CD4-positive, alpha-beta memory T cell (primary cell): Measurements from ENCODE around the gene AQP12A. TPM values are rescaled to one million over a fixed set of nuclear protein-coding genes. Genes with fewer than 3 reads are reported as not detected.

Experiments
- CTCF ChIA-PET: fragments of 350-600 bp; sonication (Branson Sonifier 250); formaldehyde crosslinking; loops from one replicate; lab custom pipeline; 2021; ENCODE audit warnings: inconsistent platforms; ENCODE audit not compliant: partially characterized antibody; lab: Charles Lee
- POLR2A ChIA-PET: fragments of 350-600 bp; sonication (Branson Sonifier 250); formaldehyde crosslinking; loops from one replicate; lab custom pipeline; 2021; ENCODE audit not compliant: partially characterized antibody; lab: Charles Lee
- DNase-seq, 5 donors: peaks; one replicate each; pipeline versions ENCODE4 v3.0.0 to v3.0.0-alpha.2; 2020 to 2022; ENCODE audit warnings: mixed read lengths in 1 of 5
- H3K27ac ChIP-seq: one replicate; pipeline ENCODE4 v1.7.0; 2013; ENCODE audit warnings: low read depth, low read length
- H3K27me3 ChIP-seq: 2 replicates; pipeline ENCODE4 v1.7.0; 2013; ENCODE audit warnings: mild to moderate bottlenecking, low read length, moderate library complexity; ENCODE audit not compliant: insufficient read depth
- H3K36me3 ChIP-seq: 2 replicates; pipeline ENCODE4 v1.7.0; 2013; ENCODE audit warnings: mild to moderate bottlenecking, low read length, moderate library complexity; ENCODE audit not compliant: insufficient read depth
- H3K4me1 ChIP-seq: 2 replicates; pipeline ENCODE4 v1.7.0; 2013; ENCODE audit warnings: mild to moderate bottlenecking, low read length, moderate library complexity; ENCODE audit not compliant: insufficient read depth
- H3K4me3 ChIP-seq, 2 donors: one replicate each; pipeline ENCODE4 v1.7.0; 2013; ENCODE audit warnings: low read length in 2 of 2, mild to moderate bottlenecking in 1 of 2
- H3K9me3 ChIP-seq, 2 donors: one replicate each; pipeline ENCODE4 v1.7.0; 2013; ENCODE audit warnings: low read length in 2 of 2, control low read depth in 1 of 2; ENCODE audit not compliant: control insufficient read depth in 1 of 2
- H3K27ac Mint-ChIP-seq, 7 donors: one replicate each; pipeline ENCODE4 v1.8.0; 2020 to 2021; ENCODE audit warnings: mixed read lengths in 7 of 7, mild to moderate bottlenecking in 6 of 7, inconsistent platforms in 3 of 7, moderate library complexity in 3 of 7
- H3K27me3 Mint-ChIP-seq, 2 donors: one replicate each; pipeline ENCODE4 v1.8.0; 2020 to 2021; ENCODE audit warnings: mixed read lengths in 2 of 2
- H3K36me3 Mint-ChIP-seq, 2 donors: one replicate each; pipeline ENCODE4 v1.8.0; 2020 to 2021; ENCODE audit warnings: mixed read lengths in 2 of 2, inconsistent platforms in 1 of 2, mild to moderate bottlenecking in 1 of 2
- H3K4me1 Mint-ChIP-seq, 4 donors: one replicate each; pipeline ENCODE4 v1.8.0; 2020 to 2021; ENCODE audit warnings: mixed read lengths in 4 of 4, mild to moderate bottlenecking in 1 of 4
- H3K4me3 Mint-ChIP-seq, 8 donors: one replicate each; pipeline ENCODE4 v1.8.0; 2020 to 2021; ENCODE audit warnings: mixed read lengths in 8 of 8, mild to moderate bottlenecking in 7 of 8, moderate library complexity in 6 of 8, inconsistent platforms in 3 of 8
- H3K9me3 Mint-ChIP-seq, 8 donors: one replicate each; pipeline ENCODE4 v1.8.0; 2020 to 2021; ENCODE audit warnings: mixed read lengths in 8 of 8, mild to moderate bottlenecking in 5 of 8, inconsistent platforms in 3 of 8, moderate library complexity in 1 of 8
- intact Hi-C: fragments of 100-400 bp; cut with micrococcal nuclease; formaldehyde crosslinking; loops from one replicate; pipeline ENCODE4 v1.15.1; 2023
- polyA plus RNA-seq, 2 donors: library from polyadenylated mRNA; unstranded; fragments of 300-500 nt; fragmentation: Illumina TruSeq; gene quantifications; one replicate each; pipeline ENCODE4 v1.2.3, GENCODE V29; 2021
- total RNA-seq, 2 experiments: library from RNA; stranded (reverse); gene quantifications; one replicate each; pipeline ENCODE4 v1.2.3, GENCODE V29; 2021

The AQP12A gene
- total and polyA plus RNA-seq, 4 experiments from 2014 or later: not detected

DNA sequence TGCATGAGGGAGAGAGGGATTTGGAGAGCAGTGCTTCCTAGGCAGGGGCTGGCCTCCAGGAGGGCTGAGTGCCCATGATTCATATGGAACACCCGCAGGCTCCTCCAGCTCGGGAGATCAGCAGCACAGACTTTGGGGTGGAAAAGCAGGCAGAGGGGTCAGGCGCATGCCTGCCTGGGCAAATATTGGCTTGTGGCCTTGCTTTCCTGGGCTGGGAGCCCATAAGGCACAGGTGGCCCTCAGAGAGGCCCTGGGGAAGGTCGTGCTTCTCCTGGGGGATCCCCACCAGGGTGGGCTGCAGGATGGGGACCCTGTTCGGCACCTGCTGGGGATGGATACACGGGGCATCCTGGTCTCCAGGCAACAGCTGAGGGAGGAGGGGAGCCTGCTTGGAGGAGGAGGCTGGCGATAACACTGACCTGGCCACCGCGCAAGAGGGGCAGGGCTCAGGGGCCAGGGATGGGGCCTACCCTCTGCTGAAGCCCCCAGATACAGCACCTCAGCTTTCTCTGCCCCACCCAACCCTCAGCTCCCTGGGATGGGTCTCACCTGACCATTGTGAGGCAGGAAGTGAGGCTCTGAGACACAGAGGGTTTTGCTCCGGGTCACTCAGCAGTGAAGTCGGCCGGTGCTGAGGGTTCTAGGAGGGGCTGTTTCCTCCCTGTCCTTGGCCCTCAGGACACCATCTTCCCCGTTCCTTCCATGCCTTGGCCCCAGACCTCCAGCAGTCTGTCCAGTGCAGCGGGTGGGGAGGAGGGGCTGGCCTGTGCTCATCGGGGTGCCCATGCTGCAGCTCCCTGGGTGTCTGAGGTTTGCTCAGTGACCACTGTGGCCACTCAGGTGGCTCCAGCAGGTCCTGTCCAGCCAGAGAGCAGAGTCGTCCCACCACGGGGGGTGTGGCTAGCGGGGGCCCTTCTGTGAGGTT, 12.0 kb downstream of the AQP12A start:
- H3K27ac Mint-ChIP-seq: peak overlapping the region in 1 of 7 donors; percentile 59

DNA sequence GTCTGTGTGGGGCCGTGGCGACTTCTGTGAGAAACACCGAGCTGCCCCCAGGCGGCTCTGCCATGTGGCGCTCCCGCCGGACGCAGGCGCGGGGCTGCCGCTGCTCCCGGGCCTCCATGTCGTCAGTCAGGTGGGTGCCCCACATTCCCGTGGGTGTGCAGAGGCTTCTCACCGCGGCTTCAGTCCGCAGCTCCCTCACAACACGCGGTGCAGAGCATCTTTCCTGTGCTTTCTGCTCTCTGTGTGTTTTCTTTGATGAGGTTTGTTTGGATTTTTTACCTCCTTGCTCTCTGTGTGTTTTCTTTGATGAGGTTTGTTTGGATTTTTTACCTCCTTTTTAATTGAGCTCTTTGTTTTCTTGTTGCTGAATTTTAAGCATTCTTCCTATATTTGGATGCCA, 13.0 kb downstream of the AQP12A start:
- Histone ChIP-seq H3K27ac (no peak overlapping the region), H3K9me3 (no peaks in the 10 kb centered on the region), H3K4me3 (no peak overlapping the region), H3K27me3 (no peaks in the 10 kb centered on the region), H3K4me1 (peaks cover 19% of the 10 kb centered on the region), H3K36me3 (no peaks in the 10 kb centered on the region)
- Mint-ChIP-seq H3K4me1 (peaks cover 11 to 20% (median 15%) of the 10 kb centered on the region in 4 donors), H3K27me3 (peaks cover 5 to 18% of the 10 kb centered on the region in 2 donors), H3K4me3 (peak overlapping the region; percentile 22 to 79 (median 63)), H3K9me3 (no peaks in the 10 kb centered on the region), H3K27ac (peak overlapping the region in 5 of 7 donors; percentile 8 to 59 (median 40)), H3K36me3 (no peaks in the 10 kb centered on the region)
- DNase-seq: peak in 4 of 5 donors; percentile 39 to 55 (median 44)
- CTCF ChIA-PET: interaction anchor here (1.0 to 1.3 kb wide), 2 partner anchors 138 to 190 kb away, joined by 3 to 7 read pairs; no protein-coding TSS in a partner anchor
- POLR2A ChIA-PET: interaction anchor here (1.0 kb wide), 1 partner anchor 136 kb away, joined by 6 read pairs; no protein-coding TSS in a partner anchor
- intact Hi-C loops: loop anchor here (10.0 kb wide), 1 partner anchor 190 kb away; no protein-coding TSS in a partner anchor

More for the DNA sequence above, 12.0 kb downstream of the AQP12A start:
- Mint-ChIP-seq H3K27me3 (peaks cover 5 to 13% of the 10 kb centered on the region in 2 donors), H3K9me3 (no peaks in the 10 kb centered on the region), H3K4me3 (peak overlapping the region in 3 of 8 donors; percentile 17 to 44 (median 21)), H3K4me1 (peaks cover 11 to 20% (median 15%) of the 10 kb centered on the region in 4 donors), H3K36me3 (no peaks in the 10 kb centered on the region)
- Histone ChIP-seq H3K27ac (no peak overlapping the region), H3K36me3 (no peaks in the 10 kb centered on the region), H3K9me3 (no peaks in the 10 kb centered on the region), H3K27me3 (no peaks in the 10 kb centered on the region), H3K4me1 (peaks cover 19% of the 10 kb centered on the region), H3K4me3 (no peak overlapping the region)
- ChIA-PET POLR2A (interaction anchor here (1.0 kb wide), 1 partner anchor 135 kb away, joined by 6 read pairs; no protein-coding TSS in a partner anchor), CTCF (interaction anchor here (1.0 to 1.4 kb wide), 2 partner anchors 137 to 190 kb away, joined by 3 to 4 read pairs; no protein-coding TSS in a partner anchor)
- intact Hi-C loops: loop anchor here (10.0 kb wide), 1 partner anchor 189 kb away; no protein-coding TSS in a partner anchor
- no peak for DNase-seq

DNA sequence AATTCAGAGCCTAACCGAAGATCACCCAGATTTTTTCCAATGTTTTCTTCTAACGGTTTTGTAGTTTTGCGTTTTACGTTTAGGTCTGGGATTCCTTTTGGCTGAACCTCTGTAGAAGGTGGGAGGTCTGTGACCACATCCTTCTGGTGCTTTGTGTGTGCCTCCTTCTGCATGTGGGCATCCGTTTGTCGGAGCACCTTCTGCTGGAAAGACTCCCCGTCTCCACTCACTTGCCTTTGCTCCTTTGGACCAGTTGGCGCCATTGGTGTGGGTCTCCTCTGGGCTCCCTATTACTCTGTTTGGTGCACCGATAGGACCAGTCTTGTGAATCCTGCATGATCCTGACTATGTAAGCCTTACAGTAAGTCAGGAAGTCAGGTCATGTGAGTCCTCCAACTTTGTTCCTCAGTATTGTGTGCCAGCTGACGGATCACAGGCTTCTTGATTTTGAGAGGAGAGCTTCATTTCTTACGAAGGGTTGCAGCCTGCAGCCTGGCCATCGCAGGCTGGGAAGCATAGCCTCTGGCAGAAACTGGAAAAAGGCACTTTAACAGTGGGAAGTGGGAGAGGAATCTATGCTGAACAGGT, 13.6 kb downstream of the AQP12A start:
- no peak overlapping the region for H3K27ac ChIP-seq
- no peaks in the 10 kb centered on the region for H3K36me3 Mint-ChIP-seq
- no peaks in the 10 kb centered on the region for H3K27me3 ChIP-seq
- ChIA-PET POLR2A (interaction anchor here (1.0 kb wide), 1 partner anchor 136 kb away, joined by 6 read pairs; no protein-coding TSS in a partner anchor), CTCF (interaction anchor here (1.3 kb wide), 1 partner anchor 191 kb away, joined by 7 read pairs; no protein-coding TSS in a partner anchor)
- peaks cover 11 to 20% (median 15%) of the 10 kb centered on the region in 4 donors for H3K4me1 Mint-ChIP-seq
- H3K36me3 ChIP-seq: no peaks in the 10 kb centered on the region
- H3K9me3 ChIP-seq: no peaks in the 10 kb centered on the region
- H3K9me3 Mint-ChIP-seq: no peaks in the 10 kb centered on the region
- H3K4me3 Mint-ChIP-seq: peak overlapping the region; percentile 22 to 79 (median 63)
- H3K4me1 ChIP-seq: peaks cover 19% of the 10 kb centered on the region
- DNase-seq: peak in 1 of 5 donors; percentile 18
- H3K27ac Mint-ChIP-seq: peak overlapping the region in 4 of 7 donors; percentile 7 to 59 (median 28)
- H3K4me3 ChIP-seq: no peak overlapping the region
- H3K27me3 Mint-ChIP-seq: peaks cover 5 to 18% of the 10 kb centered on the region in 2 donors
- intact Hi-C loops: loop anchor here (10.0 kb wide), 1 partner anchor 190 kb away; no protein-coding TSS in a partner anchor

- no peak for DNase-seq
- no peaks in the 10 kb centered on the region for H3K36me3 Mint-ChIP-seq
- peaks cover 5 to 19% of the 10 kb centered on the region in 2 donors for H3K27me3 Mint-ChIP-seq
- intact Hi-C loops: loop anchor here (10.0 kb wide), 1 partner anchor 192 kb away; no protein-coding TSS in a partner anchor
- peaks cover 19% of the 10 kb centered on the region for H3K4me1 ChIP-seq
- no peak overlapping the region for H3K27ac ChIP-seq
- no peaks in the 10 kb centered on the region for H3K36me3 ChIP-seq
- ChIA-PET CTCF (no interaction called here), POLR2A (no interaction called here)
- H3K4me3 Mint-ChIP-seq: no peak overlapping the region
- H3K27ac Mint-ChIP-seq: peak overlapping the region in 1 of 7 donors; percentile 58
- H3K9me3 ChIP-seq: no peaks in the 10 kb centered on the region
- no peak overlapping the region for H3K4me3 ChIP-seq
- H3K27me3 ChIP-seq: no peaks in the 10 kb centered on the region
- H3K9me3 Mint-ChIP-seq: no peaks in the 10 kb centered on the region
- H3K4me1 Mint-ChIP-seq: peaks cover 11 to 20% (median 15%) of the 10 kb centered on the region in 4 donors
Measured at GRCh38 chr2:240707043-240707756, 15.5 kb downstream of the AQP12A start.

GRCh38 chr2:240707821-240708220, 16.2 kb downstream of the AQP12A start:
- no peaks in the 10 kb centered on the region for H3K9me3 ChIP-seq
- peaks cover 19% of the 10 kb centered on the region for H3K4me1 ChIP-seq
- intact Hi-C loops: loop anchor here (10.0 kb wide), 1 partner anchor 193 kb away; no protein-coding TSS in a partner anchor
- Mint-ChIP-seq H3K4me1 (peaks cover 11 to 20% (median 15%) of the 10 kb centered on the region in 4 donors), H3K27me3 (peaks cover 5 to 19% of the 10 kb centered on the region in 2 donors), H3K36me3 (no peaks in the 10 kb centered on the region), H3K4me3 (no peak overlapping the region), H3K27ac (no peak overlapping the region), H3K9me3 (no peaks in the 10 kb centered on the region)
- no peaks in the 10 kb centered on the region for H3K27me3 ChIP-seq
- no peaks in the 10 kb centered on the region for H3K36me3 ChIP-seq
- ChIA-PET CTCF (no interaction called here), POLR2A (no interaction called here)
- H3K27ac ChIP-seq: no peak overlapping the region
- no peak overlapping the region for H3K4me3 ChIP-seq
- no peak for DNase-seq

- no peak overlapping the region for H3K4me3 ChIP-seq
Measured at GRCh38 chr2:240708457-240708856, 16.8 kb downstream of the AQP12A start.

More at GRCh38 chr2:240708457-240708856, 16.8 kb downstream of the AQP12A start:
- no peaks in the 10 kb centered on the region for H3K36me3 Mint-ChIP-seq
- Histone ChIP-seq H3K27me3 (no peaks in the 10 kb centered on the region), H3K9me3 (no peaks in the 10 kb centered on the region), H3K36me3 (no peaks in the 10 kb centered on the region), H3K27ac (no peak overlapping the region), H3K4me1 (peaks cover 19% of the 10 kb centered on the region)
- ChIA-PET CTCF (interaction anchor here (1.5 kb wide), 1 partner anchor 195 kb away, joined by 5 read pairs; no protein-coding TSS in a partner anchor), POLR2A (no interaction called here)
- H3K9me3 Mint-ChIP-seq: no peaks in the 10 kb centered on the region
- peaks cover 11 to 17% (median 13%) of the 10 kb centered on the region in 4 donors for H3K4me1 Mint-ChIP-seq
- H3K27ac Mint-ChIP-seq: no peak overlapping the region
- no peak for DNase-seq
- peaks cover 2 to 15% of the 10 kb centered on the region in 2 donors for H3K27me3 Mint-ChIP-seq
- no peak overlapping the region for H3K4me3 Mint-ChIP-seq
- intact Hi-C loops: loop anchor here (10.0 kb wide), 1 partner anchor 194 kb away; no protein-coding TSS in a partner anchor
